H1 (cell line): ENCODE data around the gene TCP11. TPM values are rescaled to one million over a fixed set of nuclear protein-coding genes. Genes with fewer than 3 reads are reported as not detected.

Experiments
- ATF3 ChIP-seq: IDR thresholded peaks from 2 replicates; pipeline ENCODE4 v1.6.1; 2011; ENCODE audit warnings: low read depth, mild to moderate bottlenecking, low read length; ENCODE audit not compliant: insufficient read depth
- CBX5 ChIP-seq: fragments of 300-800, 300-1000 bp; sonication (generic); IDR thresholded peaks from 2 replicates; pipeline ENCODE4 v1.7.1; 2016; ENCODE audit warnings: antibody characterized with exemption, low read length, low read depth
- NANOG ChIP-seq: IDR thresholded peaks from 2 replicates; pipeline ENCODE4 v1.6.1; 2011; ENCODE audit warnings: low read length, low read depth, mild to moderate bottlenecking, inconsistent platforms; ENCODE audit not compliant: insufficient read depth, poor library complexity, severe bottlenecking
- RAD21 ChIP-seq, 2 experiments: IDR thresholded peaks in 1 of 2; conservative IDR thresholded peaks in 1 of 2; 2 replicates each; pipeline ENCODE4 v1.6.1; 2011; ENCODE audit warnings: low read depth in 2 of 2, low read length in 2 of 2, improper control_type of control experiment in 1 of 2, inconsistent platforms in 1 of 2, mild to moderate bottlenecking in 1 of 2, moderate library complexity in 1 of 2
- polyA plus RNA-seq, 7 experiments: library from polyadenylated mRNA; depleted of rRNA in 3 of 7; stranded (reverse) in 5 of 7; unstranded in 2 of 7; fragments of >200 nt in 5 of 7; fragments of 200-250 nt in 2 of 7; gene quantifications; 1 replicate in 5 of 7; 2 replicates in 1 of 7; 4 replicates in 1 of 7; pipeline versions ENCODE4 v1.2.1 to v1.2.3, GENCODE V29; 2011 to 2013; ENCODE audit warnings: missing spikeins in 2 of 7, mixed read lengths in 2 of 7
- total RNA-seq: library from RNA; stranded (reverse); fragmentation: NEBNext Ultra II Directional; extraction: Animal tissue kit (Norgen Biotek cat#: 25700); gene quantifications from 2 replicates; pipeline ENCODE4 v1.2.1, GENCODE V29; 2021

Gene TCP11
- total and polyA plus RNA-seq, 2 of the 8 experiments (the other 6 are each of a cell fraction or from before 2014, with no cell fraction given), result 0.11 TPM; not detected in 1

GRCh38 chr6:35090734-35091133, 50.4 kb downstream of the TCP11 start (continued):
- TF ChIP-seq NANOG, result no peak
- no peak for TF ChIP-seq ATF3
- TF ChIP-seq RAD21 (IDR thresholded peaks at IDR 0.05 in 1 of 2, conservative IDR thresholded peaks at IDR 0.05 in 1 of 2; ENCODE audit: low read depth in 2 of 2, low read length in 2 of 2), result no peak
- TF ChIP-seq CBX5, result no peak
